H1 (cell line): ENCODE results near the gene BCL2L14. TPM values are rescaled to one million over a fixed set of nuclear protein-coding genes. Genes with fewer than 3 reads are reported as not detected.

Experiments
- GABPA ChIP-seq: IDR thresholded peaks from 2 replicates; pipeline ENCODE4 v1.6.1; 2011; ENCODE audit warnings: mild to moderate bottlenecking, low read length, moderate library complexity, borderline replicate concordance; ENCODE audit not compliant: insufficient read depth
- JUND ChIP-seq: IDR thresholded peaks from 2 replicates; pipeline ENCODE4 v1.6.1; 2011; ENCODE audit warnings: mild to moderate bottlenecking, improper control_type of control experiment, low read length
- KDM5A ChIP-seq: fragments of 200-600 bp; IDR thresholded peaks from 2 replicates; pipeline ENCODE4 v1.7.1; 2012; ENCODE audit warnings: mild to moderate bottlenecking, low read length, inconsistent platforms, mixed read lengths
- NANOG ChIP-seq: IDR thresholded peaks from 2 replicates; pipeline ENCODE4 v1.6.1; 2011; ENCODE audit warnings: low read length, low read depth, mild to moderate bottlenecking, inconsistent platforms; ENCODE audit not compliant: insufficient read depth, poor library complexity, severe bottlenecking
- polyA plus RNA-seq, 7 experiments: library from polyadenylated mRNA; depleted of rRNA in 3 of 7; stranded (reverse) in 5 of 7; unstranded in 2 of 7; fragments of >200 nt in 5 of 7; fragments of 200-250 nt in 2 of 7; gene quantifications; 1 replicate in 5 of 7; 2 replicates in 1 of 7; 4 replicates in 1 of 7; pipeline versions ENCODE4 v1.2.1 to v1.2.3, GENCODE V29; 2011 to 2013; ENCODE audit warnings: missing spikeins in 2 of 7, mixed read lengths in 2 of 7
- total RNA-seq: library from RNA; stranded (reverse); fragmentation: NEBNext Ultra II Directional; extraction: Animal tissue kit (Norgen Biotek cat#: 25700); gene quantifications from 2 replicates; pipeline ENCODE4 v1.2.1, GENCODE V29; 2021

BCL2L14 gene
- total and polyA plus RNA-seq, 2 of the 8 experiments (the other 6 are each of a cell fraction or from before 2014, with no cell fraction given): 0.80 to 2.4 TPM

DNA sequence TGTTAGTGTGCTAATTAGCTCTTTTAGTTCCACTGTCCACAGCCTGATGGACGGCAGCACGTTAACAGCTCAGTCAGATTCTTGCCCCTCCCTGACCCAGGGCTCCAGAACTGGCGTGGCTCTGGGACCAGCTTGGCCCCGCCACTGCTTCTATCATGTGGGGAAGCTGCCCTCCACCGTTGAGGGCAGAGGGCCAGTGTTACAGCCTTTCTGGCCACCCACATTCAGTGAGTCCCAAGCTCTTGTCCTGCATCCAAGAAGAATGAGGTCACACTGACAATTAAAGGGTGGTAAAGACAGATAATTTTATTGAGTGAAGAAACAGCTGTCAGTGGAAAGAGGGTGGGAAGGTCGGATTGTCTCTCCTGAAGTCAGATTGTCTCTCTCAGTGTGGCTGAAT lies 36.9 kb downstream of the BCL2L14 start (continued):
- no peak for TF ChIP-seq GABPA
- TF ChIP-seq JUND: no peak
- no peak for TF ChIP-seq NANOG
- TF ChIP-seq KDM5A: no peak
